GM12873 (cell line): ENCODE results near the gene HFE.

Experiments used
- TF ChIP-seq, protein P1 (sequence below): IDR thresholded peaks from 2 replicates; pipeline ENCODE4 v1.5.1; 2012; ENCODE audit warnings: low read depth, mild to moderate bottlenecking, moderate library complexity, low read length, control low read depth; ENCODE audit not compliant: insufficient read depth; ENCODE audit errors: missing control alignments

The HFE gene

DNA sequence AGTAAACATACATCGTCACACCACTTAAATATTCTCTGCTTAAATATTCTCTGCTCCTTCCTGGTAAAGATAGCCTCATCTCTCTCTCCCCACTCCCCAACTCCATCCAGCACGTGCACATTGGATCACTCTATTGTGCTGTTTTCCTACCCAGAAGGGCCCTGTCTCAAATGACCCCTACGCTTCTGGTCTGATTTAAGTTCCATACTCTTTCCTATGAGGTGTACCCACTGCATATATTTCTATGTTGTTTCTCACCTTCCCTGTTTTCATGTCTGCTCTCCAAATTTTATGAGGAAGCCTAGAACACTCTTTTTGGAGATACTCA, 53.7 kb downstream of the HFE start:
- TF ChIP-seq, protein P1, sequence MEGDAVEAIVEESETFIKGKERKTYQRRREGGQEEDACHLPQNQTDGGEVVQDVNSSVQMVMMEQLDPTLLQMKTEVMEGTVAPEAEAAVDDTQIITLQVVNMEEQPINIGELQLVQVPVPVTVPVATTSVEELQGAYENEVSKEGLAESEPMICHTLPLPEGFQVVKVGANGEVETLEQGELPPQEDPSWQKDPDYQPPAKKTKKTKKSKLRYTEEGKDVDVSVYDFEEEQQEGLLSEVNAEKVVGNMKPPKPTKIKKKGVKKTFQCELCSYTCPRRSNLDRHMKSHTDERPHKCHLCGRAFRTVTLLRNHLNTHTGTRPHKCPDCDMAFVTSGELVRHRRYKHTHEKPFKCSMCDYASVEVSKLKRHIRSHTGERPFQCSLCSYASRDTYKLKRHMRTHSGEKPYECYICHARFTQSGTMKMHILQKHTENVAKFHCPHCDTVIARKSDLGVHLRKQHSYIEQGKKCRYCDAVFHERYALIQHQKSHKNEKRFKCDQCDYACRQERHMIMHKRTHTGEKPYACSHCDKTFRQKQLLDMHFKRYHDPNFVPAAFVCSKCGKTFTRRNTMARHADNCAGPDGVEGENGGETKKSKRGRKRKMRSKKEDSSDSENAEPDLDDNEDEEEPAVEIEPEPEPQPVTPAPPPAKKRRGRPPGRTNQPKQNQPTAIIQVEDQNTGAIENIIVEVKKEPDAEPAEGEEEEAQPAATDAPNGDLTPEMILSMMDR = no peak

DNA sequence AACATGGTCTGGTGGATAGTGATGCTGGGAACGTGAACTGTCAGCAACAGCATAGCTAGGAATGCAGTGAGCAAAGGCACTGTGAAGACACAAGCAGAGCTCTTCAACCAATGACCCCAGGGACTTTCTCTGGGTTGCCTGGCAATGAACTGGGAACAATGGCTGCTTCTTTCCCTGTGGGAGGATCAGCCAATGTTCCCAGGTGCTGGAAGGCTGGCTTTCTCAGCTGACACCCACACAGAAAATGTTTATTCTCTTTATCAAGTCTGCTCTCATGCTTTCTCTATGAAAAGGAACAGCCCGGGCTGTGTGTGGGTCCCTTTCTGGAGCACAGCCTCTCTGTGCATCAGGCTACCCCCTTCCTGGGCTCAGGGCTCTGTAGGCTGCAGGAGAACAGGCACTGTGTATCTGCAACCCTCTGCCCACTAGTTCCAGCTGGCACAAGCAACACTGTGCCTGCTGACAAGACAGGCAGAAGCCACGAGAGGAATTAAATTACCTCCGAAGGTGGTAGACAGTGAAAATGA, 54.2 kb downstream of the HFE start:
- TF ChIP-seq, protein P1 = no peak

DNA sequence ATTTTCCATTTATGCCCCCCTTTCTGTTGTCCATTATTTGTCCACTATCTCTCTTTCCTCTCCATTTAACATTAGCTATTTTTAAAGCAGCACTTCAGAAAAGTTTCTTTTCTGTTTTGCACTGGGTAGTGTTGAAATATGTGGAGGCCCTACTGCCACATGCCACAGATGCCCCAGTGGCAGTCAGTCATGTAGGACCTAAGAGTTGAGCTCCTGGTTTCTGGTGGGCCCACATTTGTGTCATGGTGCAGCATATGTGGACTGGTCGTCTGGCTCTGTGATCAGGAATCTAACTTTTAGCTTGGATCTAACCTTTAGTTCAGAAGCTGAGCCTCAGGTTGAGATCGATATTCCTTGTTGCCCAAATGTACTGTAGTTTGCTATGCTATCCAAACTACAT, 54.8 kb downstream of the HFE start:
- TF ChIP-seq, protein P1 = no peak
